SIG-M5 (cell line): ENCODE results near the gene CHN2.

Experiments
- DNase-seq: peaks from one replicate; lab custom pipeline; 2025; lab: John Stamatoyannopoulos, UW

Gene CHN2

GRCh38 chr7:29364661-29365060 lies 170.1 kb downstream of the CHN2 start:
- DNase-seq: no peak

- no peak for DNase-seq
Observed at GRCh38 chr7:29365423-29365822, 170.8 kb downstream of the CHN2 start.

- DNase-seq: no peak
Observed at GRCh38 chr7:29367784-29368183, 173.2 kb downstream of the CHN2 start.

- DNase-seq: no peak
Observed at GRCh38 chr7:29369909-29370488, 175.4 kb downstream of the CHN2 start.

GRCh38 chr7:29370531-29371314 lies 176.1 kb downstream of the CHN2 start:
- no peak for DNase-seq

- no peak for DNase-seq
Observed at GRCh38 chr7:29371472-29371871, 176.9 kb downstream of the CHN2 start.

GRCh38 chr7:29372351-29373090 lies 177.9 kb downstream of the CHN2 start:
- DNase-seq: no peak

- DNase-seq: no peak
Observed at GRCh38 chr7:29375641-29376562, 181.3 kb downstream of the CHN2 start.

GRCh38 chr7:29377718-29378117 lies 183.1 kb downstream of the CHN2 start:
- no peak for DNase-seq

- DNase-seq: no peak
Observed at GRCh38 chr7:29379551-29379950, 185.0 kb downstream of the CHN2 start.

GRCh38 chr7:29381206-29382094 lies 186.9 kb downstream of the CHN2 start:
- DNase-seq: no peak

GRCh38 chr7:29384277-29384676 lies 189.7 kb downstream of the CHN2 start:
- no peak for DNase-seq

GRCh38 chr7:29385214-29385814 lies 190.7 kb downstream of the CHN2 start:
- DNase-seq: no peak

- no peak for DNase-seq
Observed at GRCh38 chr7:29386196-29386765, 191.7 kb downstream of the CHN2 start.

GRCh38 chr7:29391262-29391661 lies 196.7 kb downstream of the CHN2 start:
- no peak for DNase-seq

- DNase-seq: no peak
Observed at GRCh38 chr7:29394321-29394720, 199.7 kb downstream of the CHN2 start.

- DNase-seq: no peak
Observed at GRCh38 chr7:29396563-29396962, 202.0 kb downstream of the CHN2 start.

- no peak for DNase-seq
Observed at GRCh38 chr7:29397398-29397797, 202.8 kb downstream of the CHN2 start.

GRCh38 chr7:29398011-29398410 lies 203.4 kb downstream of the CHN2 start:
- DNase-seq: no peak

- DNase-seq: no peak
Observed at GRCh38 chr7:29400437-29400836, 205.9 kb downstream of the CHN2 start.
